OCI-LY1 (cell line): ENCODE results near the gene MKNK1.

ENCODE experiments used
- H2AFZ ChIP-seq: fragments of 200-600 bp; sonication (generic), shearing (Covaris generic); 2 replicates; pipeline ENCODE4 v1.6.0; 2014; ENCODE audit warnings: antibody characterized with exemption, mild to moderate bottlenecking, low read length
- H3F3A ChIP-seq: fragments of 200-600 bp; sonication (generic), shearing (Covaris generic); 2 replicates; pipeline ENCODE4 v1.6.0; 2014; ENCODE audit warnings: mild to moderate bottlenecking, antibody characterized with exemption, low read length, moderate library complexity; ENCODE audit not compliant: insufficient read depth
- H3K27ac ChIP-seq: fragments of 200-600 bp; sonication (generic); 2 replicates; pipeline ENCODE4 v1.5.1; 2014; ENCODE audit warnings: low read length, mixed run types, mild to moderate bottlenecking, low read depth; ENCODE audit not compliant: poor library complexity, severe bottlenecking
- H3K27me3 ChIP-seq: fragments of 200-600 bp; sonication (generic); 2 replicates; pipeline ENCODE4 v1.6.0; 2014; ENCODE audit warnings: antibody characterized with exemption, mild to moderate bottlenecking, low read length, moderate library complexity; ENCODE audit not compliant: insufficient read depth
- H3K36me3 ChIP-seq: fragments of 200-600 bp; sonication (generic); 2 replicates; pipeline ENCODE4 v1.6.1; 2014; ENCODE audit warnings: mild to moderate bottlenecking, antibody characterized with exemption, low read length, moderate library complexity, mixed read lengths; ENCODE audit not compliant: insufficient read depth
- H3K4me1 ChIP-seq: fragments of 200-600 bp; sonication (generic); 2 replicates; pipeline ENCODE4 v1.5.1; 2014; ENCODE audit warnings: mild to moderate bottlenecking, low read length, moderate library complexity; ENCODE audit not compliant: insufficient read depth, severe bottlenecking
- H3K4me2 ChIP-seq: fragments of 200-600 bp; sonication (generic), shearing (Covaris generic); 2 replicates; pipeline ENCODE4 v1.6.1; 2014; ENCODE audit warnings: low read length
- H3K4me3 ChIP-seq: fragments of 200-600 bp; sonication (generic); 2 replicates; pipeline ENCODE4 v1.5.1; 2014; ENCODE audit warnings: low read length, low read depth, mild to moderate bottlenecking, mixed read lengths; ENCODE audit not compliant: poor library complexity, severe bottlenecking
- H3K79me2 ChIP-seq: fragments of 200-600 bp; shearing (Covaris generic); 2 replicates; pipeline ENCODE4 v1.6.1; 2016; ENCODE audit warnings: mixed run types, low read length, mixed read lengths; ENCODE audit not compliant: insufficient read depth
- H3K9ac ChIP-seq: fragments of 200-600 bp; sonication (generic), shearing (Covaris generic); 2 replicates; pipeline ENCODE4 v1.6.1; 2014; ENCODE audit warnings: mild to moderate bottlenecking, low read length, mixed read lengths
- H3K9me2 ChIP-seq: fragments of 200-600 bp; sonication (generic), shearing (Covaris generic); 2 replicates; pipeline ENCODE4 v1.6.1; 2014; ENCODE audit warnings: low read depth, mild to moderate bottlenecking, low read length, mixed read lengths
- H3K9me3 ChIP-seq: fragments of 200-600 bp; shearing (Covaris generic); 2 replicates; pipeline ENCODE4 v1.6.1; 2014; ENCODE audit warnings: low read length, mixed read lengths
- H4K20me1 ChIP-seq: fragments of 200-600 bp; sonication (generic), shearing (Covaris generic); 2 replicates; pipeline ENCODE4 v1.6.0; 2016; ENCODE audit warnings: mild to moderate bottlenecking, low read length; ENCODE audit not compliant: insufficient read depth
- EZH2 ChIP-seq: fragments of 200-600 bp; sonication (generic), shearing (Covaris generic); IDR thresholded peaks from 2 replicates; pipeline ENCODE4 v1.8.0; 2017; ENCODE audit warnings: borderline replicate concordance, mixed run types, mild to moderate bottlenecking, antibody characterized with exemption, low read length, moderate library complexity, mixed read lengths
- TF ChIP-seq, protein P1 (sequence below): fragments of 200-600 bp; sonication (generic), shearing (Covaris generic); IDR thresholded peaks from 2 replicates; pipeline ENCODE4 v1.5.1; 2017; ENCODE audit warnings: mild to moderate bottlenecking, antibody characterized with exemption, low read length, moderate library complexity, mixed read lengths

MKNK1 gene

DNA sequence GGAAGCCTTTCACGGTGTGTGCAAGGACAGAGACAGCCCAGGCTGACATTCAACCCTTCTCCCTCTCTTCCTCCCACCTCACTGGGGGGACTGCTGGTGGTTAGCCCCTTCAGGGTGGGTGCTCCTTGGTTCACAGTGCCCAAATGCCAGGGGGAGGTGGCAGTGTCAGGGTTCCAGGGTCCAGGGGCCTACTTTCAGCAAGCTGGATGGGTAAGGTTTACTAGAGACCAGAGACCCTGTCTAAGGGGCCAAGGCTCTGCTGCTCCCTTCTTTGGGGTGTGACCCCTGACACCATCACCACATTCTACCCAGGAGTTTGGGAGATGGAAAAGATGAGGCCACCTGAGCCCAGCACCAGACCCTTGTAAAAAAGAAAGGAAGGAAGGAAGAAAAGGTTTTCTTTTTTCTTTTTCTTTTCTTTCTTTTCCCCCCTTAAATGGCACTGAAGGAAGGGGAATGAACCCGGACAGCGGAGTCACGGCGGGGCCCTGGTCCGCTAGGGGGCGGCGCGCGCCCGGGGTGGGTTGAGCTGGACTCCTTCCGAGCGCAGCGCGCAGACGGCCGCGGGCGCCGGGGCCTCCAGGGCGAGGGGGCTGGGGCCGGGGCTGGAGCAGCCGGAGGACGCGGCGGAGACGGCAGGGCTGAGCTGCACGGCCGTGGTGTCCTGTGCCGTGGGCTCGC lies 71.4 kb downstream of the MKNK1 start:
- H4K20me1 ChIP-seq: no peaks in the 10 kb centered on the region
- H3K4me1 ChIP-seq: no peaks in the 10 kb centered on the region
- H3K9ac ChIP-seq: no peak overlapping the region
- no peaks in the 10 kb centered on the region for H3F3A ChIP-seq
- no peaks in the 10 kb centered on the region for H3K9me3 ChIP-seq
- no peak overlapping the region for H3K27ac ChIP-seq
- no peaks in the 10 kb centered on the region for H3K9me2 ChIP-seq
- TF ChIP-seq EZH2: no peak
- TF ChIP-seq, protein P1, sequence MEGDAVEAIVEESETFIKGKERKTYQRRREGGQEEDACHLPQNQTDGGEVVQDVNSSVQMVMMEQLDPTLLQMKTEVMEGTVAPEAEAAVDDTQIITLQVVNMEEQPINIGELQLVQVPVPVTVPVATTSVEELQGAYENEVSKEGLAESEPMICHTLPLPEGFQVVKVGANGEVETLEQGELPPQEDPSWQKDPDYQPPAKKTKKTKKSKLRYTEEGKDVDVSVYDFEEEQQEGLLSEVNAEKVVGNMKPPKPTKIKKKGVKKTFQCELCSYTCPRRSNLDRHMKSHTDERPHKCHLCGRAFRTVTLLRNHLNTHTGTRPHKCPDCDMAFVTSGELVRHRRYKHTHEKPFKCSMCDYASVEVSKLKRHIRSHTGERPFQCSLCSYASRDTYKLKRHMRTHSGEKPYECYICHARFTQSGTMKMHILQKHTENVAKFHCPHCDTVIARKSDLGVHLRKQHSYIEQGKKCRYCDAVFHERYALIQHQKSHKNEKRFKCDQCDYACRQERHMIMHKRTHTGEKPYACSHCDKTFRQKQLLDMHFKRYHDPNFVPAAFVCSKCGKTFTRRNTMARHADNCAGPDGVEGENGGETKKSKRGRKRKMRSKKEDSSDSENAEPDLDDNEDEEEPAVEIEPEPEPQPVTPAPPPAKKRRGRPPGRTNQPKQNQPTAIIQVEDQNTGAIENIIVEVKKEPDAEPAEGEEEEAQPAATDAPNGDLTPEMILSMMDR: peak; percentile 59
- no peak overlapping the region for H3K4me2 ChIP-seq
- H3K4me3 ChIP-seq: no peak overlapping the region
- peaks cover 7% of the 10 kb centered on the region; the same call in 1 of the 2 replicates for H3K27me3 ChIP-seq
- H3K79me2 ChIP-seq: no peaks in the 10 kb centered on the region
- H2AFZ ChIP-seq: no peak overlapping the region
- H3K36me3 ChIP-seq: no peaks in the 10 kb centered on the region; the same call in 1 of the 2 replicates

DNA sequence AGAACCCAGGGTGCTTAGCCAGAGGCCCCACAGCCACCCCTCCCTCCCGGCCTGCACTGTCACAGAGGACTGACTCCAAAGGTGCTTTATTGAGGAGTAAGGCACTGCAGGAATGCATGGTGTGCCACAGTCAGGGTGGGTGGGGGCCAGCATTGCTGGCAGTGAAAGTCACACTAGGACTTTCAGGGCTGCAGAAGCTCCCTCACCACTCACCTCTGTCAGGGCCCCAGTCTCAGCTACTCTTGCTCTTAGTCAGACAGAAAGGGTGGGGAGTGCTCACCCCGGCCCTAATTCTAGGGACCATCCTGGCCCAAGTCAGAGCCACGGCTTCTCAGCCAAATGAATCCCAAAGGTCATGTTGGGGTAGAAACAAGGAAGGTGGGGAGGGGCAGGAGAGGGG lies 72.0 kb downstream of the MKNK1 start:
- TF ChIP-seq, protein P1: no peak
- TF ChIP-seq EZH2: no peak

DNA sequence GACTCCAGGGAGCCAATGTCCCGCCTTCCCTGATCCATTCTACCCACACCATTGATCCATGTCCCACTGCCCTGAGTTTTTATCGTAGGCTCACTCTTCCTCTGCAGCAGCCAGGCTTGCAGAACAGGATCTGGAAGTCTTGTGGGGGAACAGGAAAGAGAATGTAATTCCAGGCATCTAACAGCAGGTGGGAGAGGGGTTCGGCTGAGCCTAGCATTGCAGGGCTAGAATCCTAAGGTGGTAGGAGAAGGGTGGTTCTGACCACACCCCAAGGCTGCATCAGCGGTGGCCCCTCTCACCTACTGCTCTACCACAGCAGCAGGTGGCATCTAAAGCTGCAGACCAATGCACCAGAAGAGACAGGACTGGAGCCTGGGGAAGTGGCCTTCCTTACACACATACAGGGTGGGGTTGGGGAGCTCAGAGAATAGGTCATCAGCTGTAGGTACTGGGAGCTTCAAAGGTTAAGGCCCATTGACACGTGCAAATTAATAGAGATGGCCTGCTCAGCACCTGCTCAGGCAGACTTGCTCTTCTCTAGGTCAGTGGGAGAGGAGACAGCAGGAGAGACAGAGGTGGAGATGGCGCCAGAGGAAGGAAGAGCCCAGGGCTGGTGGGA lies 73.2 kb downstream of the MKNK1 start:
- peaks cover 7% of the 10 kb centered on the region; the same call in 1 of the 2 replicates for H3K27me3 ChIP-seq
- H3K9ac ChIP-seq: no peak overlapping the region
- no peak overlapping the region for H3K27ac ChIP-seq
- H3K4me1 ChIP-seq: no peaks in the 10 kb centered on the region
- H3K79me2 ChIP-seq: no peaks in the 10 kb centered on the region
- H3F3A ChIP-seq: no peaks in the 10 kb centered on the region
- no peak overlapping the region for H3K4me3 ChIP-seq
- no peak for TF ChIP-seq EZH2
- TF ChIP-seq, protein P1: no peak
- H2AFZ ChIP-seq: no peak overlapping the region
- H3K9me3 ChIP-seq: no peaks in the 10 kb centered on the region
- H3K4me2 ChIP-seq: no peak overlapping the region
- no peaks in the 10 kb centered on the region for H4K20me1 ChIP-seq
- no peaks in the 10 kb centered on the region for H3K36me3 ChIP-seq
- no peaks in the 10 kb centered on the region for H3K9me2 ChIP-seq

More for the DNA sequence above, 72.0 kb downstream of the MKNK1 start:
- Histone ChIP-seq H3K4me2 (no peak overlapping the region), H2AFZ (no peak overlapping the region), H3K4me3 (no peak overlapping the region), H3K9me3 (no peaks in the 10 kb centered on the region), H3K79me2 (no peaks in the 10 kb centered on the region), H3K4me1 (no peaks in the 10 kb centered on the region), H3K27me3 (peaks cover 7% of the 10 kb centered on the region; the same call in 1 of the 2 replicates), H4K20me1 (no peaks in the 10 kb centered on the region), H3F3A (no peaks in the 10 kb centered on the region), H3K36me3 (no peaks in the 10 kb centered on the region; the same call in 1 of the 2 replicates), H3K9ac (no peak overlapping the region), H3K9me2 (no peaks in the 10 kb centered on the region), H3K27ac (no peak overlapping the region)
